Stimulated activated CD8-positive, alpha-beta memory T cell treated with anti-CD3 and anti-CD28 coated beads, Interleukin-15, amount 100 ng/mL, for 4 hours (primary cell): ENCODE measurements around the gene PLXDC2.

Source experiments
- DNase-seq, 2 donors: peaks; one replicate each; pipeline ENCODE4 v3.0.0-alpha.2; 2020; ENCODE audit warnings: low read depth in 2 of 2

PLXDC2 gene

DNA sequence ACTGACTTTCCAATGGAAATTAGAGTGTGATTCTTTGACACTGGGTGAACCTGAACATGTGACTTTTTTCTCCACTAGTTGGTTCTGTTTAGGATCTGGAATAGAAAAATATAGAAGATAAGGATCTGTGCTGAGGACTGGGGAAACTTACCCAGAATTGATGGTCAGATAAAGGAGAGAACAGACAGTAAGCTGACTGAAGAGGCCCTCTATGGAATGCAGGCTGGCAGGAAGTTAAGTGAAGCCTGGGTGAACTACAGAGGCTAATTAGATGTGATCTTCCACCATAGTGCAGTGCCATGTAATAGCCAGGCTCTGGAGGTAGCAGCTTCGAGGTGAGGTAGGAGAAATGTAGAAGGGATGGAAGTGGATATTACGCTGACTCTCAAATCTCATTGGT lies 455.3 kb downstream of the PLXDC2 start:
- DNase-seq = no peak

DNA sequence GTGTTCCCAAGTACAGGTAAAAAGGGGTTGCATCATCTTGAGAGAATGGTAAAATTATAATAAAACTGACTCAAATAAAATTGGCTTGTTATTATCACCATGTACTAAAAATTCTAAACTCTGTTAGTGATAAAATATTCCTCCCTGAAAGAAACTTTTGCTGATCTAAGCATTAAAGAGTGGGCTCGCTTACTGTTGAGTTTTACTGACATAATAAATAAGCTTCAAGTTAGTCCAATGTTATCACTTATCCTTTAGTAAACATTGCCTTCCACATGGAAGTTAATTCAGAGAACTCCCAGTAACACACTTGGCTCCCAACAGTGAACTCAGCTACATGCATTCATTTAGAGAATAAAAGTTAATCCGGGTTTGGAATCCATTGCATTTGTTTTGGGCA lies 456.4 kb downstream of the PLXDC2 start:
- DNase-seq = no peak

- DNase-seq = no peak
Observed at GRCh38 chr10:20274571-20274970, 458.3 kb downstream of the PLXDC2 start.

- no peak for DNase-seq
Observed at GRCh38 chr10:20276127-20276979, 460.1 kb downstream of the PLXDC2 start.

DNA sequence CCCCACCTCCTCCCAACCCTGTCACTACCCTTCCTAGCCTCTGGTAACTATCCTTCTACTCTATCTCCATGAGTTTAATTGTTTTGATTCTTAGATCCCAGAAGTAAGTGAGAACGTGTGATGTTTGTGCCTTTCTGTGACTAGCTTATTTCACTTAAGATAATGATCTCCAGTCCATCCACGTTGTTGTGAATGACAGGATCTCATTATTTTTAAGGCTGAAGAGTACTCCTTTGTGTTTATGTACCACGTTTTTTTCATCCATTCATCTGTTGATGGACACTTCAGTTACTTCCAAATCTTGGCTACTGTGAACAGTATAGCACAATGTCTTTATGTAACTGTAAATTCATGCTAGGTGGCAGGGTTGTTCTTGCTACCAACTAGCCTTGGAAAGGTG lies 461.6 kb downstream of the PLXDC2 start:
- DNase-seq = no peak

DNA sequence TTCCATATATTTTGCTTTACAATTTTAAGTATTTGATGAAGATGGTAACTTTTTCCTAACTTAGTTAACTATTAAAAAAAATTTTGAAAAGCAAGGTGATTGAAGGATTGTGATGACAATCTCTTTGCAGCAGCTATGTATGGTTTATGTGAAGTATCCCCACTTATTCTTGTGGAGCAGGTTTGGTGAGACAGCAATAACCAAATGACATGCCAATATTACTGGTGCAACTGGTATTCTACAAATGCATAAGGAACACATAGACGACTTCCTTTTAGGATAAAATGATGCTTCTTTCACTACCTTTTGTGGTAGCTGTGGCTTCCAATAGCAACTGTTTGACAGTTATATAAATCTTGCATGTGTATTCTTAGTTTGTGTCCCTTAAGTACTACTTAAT lies 465.3 kb downstream of the PLXDC2 start:
- no peak for DNase-seq

DNA sequence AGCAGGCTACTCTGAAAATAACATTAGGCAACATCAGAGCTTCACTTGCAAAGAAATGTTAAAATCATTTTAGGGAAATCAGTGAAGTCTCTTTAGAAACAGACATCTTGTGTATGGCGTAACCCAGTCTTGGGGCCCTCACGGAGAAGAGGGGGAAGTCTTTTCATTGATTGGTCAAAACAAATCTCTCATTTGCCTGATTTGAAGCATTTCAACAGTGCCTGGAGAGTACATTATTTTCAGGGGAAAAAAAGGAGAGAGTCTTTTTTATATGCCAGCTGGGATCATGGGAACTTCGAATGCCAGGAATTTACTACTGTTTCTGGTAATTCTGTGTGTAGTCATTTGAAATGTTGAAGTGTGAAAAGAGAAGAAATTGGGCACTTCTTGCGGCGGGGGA lies 471.4 kb downstream of the PLXDC2 start:
- DNase-seq = no peak

DNA sequence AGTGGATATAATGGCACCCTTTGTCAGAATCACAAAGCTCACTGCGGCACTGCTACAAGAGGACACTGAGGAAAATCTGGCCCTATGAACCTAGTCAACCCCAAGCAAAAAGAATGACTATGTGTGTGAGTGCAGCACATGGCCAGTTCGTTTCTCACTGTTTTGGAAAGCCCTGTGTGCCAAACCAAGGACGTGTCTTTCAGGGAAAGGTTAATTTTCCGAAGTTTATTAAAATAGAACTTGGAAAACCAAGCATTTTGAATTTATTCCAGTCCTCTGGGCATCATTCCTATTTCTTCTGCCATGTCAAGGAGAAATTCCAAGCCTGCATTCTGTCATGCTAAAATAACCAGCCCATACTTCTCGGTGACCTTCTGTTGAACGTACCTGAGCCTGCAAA lies 471.8 kb downstream of the PLXDC2 start:
- DNase-seq = no peak

- DNase-seq = no peak
Observed at GRCh38 chr10:20289070-20289828, 473.0 kb downstream of the PLXDC2 start.

DNA sequence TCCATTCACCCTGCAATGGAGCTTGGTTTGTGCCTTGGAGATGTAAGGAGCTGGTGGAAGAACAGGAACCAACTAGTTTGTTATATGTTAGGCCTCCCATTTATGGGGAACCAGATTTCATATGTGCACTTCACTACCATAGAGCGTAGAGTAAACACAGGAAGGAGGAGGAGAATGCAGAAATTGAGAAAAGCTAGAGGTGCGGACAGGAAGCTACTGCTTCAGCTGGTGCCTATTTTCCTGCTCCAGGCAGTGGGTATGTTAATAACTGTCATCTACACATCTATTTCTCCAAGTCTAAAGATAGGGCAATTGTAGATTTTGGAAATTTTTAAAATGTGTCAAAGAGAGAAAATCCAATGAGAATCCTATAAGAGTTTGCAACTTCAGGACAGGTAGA lies 482.2 kb downstream of the PLXDC2 start:
- no peak for DNase-seq

DNA sequence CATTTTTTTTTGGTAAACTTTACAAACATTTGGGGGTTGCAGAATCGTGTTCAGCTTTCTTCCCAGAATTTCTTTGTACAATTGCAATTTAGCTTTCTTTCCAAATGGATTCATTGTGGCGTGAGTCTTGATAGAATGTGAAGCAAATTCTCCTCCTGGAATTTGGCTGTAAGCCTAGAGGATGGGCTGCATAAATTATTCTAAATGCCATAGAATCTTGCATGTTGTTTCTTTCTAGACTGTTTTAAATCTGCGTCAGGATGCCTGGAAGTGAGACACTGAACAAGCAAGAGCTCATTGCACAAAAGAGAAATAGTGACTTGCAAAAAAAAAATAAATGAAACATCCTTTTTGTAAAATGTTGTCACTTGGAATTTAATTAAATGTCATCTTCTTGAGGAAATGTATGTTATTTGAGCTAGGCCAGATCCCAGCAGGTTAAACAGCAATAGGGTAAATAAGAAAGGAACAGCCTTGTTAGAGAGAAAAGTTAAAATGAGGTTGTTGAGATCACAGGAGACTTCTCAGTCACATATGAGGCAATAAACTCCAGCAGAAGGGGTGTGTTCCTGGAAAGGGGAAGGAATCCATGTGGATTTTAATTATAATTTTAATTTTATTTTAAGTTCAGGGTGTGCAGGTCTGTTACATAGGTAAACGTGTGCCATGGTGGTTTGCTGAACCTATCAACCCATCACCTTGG lies 483.0 kb downstream of the PLXDC2 start:
- DNase-seq = no peak

DNA sequence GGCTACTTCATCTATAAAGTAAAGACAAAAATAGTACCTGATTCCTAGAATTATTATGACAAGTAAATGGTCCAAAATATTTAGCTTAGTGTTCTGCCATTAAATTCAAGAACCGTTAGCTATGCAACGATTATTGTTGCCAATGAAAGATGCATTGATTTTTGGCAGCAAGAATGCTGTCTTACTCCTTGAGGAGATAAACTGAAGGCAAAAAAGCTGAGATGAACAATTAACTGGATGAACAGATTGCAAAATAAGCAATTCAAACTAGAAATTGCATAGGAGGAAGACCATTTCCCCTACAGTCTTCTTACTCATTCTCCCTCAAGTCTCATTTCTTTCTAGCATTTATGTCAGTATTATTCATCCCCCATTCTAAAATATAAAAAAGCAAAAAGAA lies 484.5 kb downstream of the PLXDC2 start:
- no peak for DNase-seq

GRCh38 chr10:20302033-20302432 lies 485.8 kb downstream of the PLXDC2 start:
- DNase-seq = no peak

DNA sequence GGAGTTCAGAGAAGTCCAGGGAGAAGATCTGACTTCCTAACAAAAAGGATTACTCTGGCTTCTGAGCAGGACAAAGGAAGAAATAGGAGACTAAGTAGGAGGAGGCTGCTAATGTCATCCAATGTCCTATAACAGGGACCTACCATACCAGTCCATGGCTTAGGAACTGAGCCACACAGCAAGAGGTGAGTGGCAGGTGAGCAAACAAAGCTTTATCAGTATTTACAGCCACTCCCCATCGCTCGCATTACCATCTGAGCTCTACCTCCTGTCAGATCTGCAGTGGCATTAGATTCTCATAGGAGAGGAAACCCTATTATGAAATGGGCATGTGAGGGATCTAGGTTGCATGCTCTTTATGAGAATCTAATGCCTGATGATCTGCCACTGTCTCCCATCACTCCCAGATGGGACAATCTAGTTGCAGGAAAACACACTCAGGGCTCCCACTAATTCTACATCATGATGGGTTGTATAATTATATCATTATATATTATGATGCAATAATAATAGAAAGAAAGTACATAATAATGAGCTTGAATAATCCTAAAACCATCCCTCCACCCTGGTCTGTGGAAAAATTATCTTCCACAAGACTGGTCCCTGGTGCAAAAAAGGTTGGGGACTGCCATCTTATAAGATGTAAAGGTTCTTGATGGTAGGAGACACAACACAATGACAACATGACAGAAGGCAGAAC lies 487.4 kb downstream of the PLXDC2 start:
- DNase-seq = no peak

- DNase-seq = no peak
Observed at GRCh38 chr10:20313665-20314064, 497.4 kb downstream of the PLXDC2 start.

- DNase-seq = no peak
Observed at GRCh38 chr10:20314431-20314830, 498.2 kb downstream of the PLXDC2 start.

DNA sequence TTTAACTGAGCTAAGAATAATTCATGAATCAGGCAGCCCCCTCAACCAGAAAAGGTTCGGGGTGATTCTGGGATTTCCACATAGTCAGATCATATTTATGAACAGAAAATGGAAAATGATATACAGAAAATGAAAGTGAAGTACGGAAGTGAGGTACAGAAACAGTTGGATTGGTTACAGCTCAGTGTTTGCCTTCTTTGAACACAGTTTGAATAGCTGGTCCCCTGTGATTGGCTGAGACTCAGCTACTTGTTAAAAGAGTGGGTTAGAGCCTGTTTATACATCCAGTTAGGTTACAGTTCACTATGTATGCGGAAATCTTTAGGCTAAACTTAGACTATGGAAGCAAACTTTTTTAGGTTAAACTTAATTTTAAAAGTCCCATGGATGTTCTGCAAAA lies 511.7 kb downstream of the PLXDC2 start:
- no peak for DNase-seq

- DNase-seq = no peak
Observed at GRCh38 chr10:20330246-20330645, 514.0 kb downstream of the PLXDC2 start.

DNA sequence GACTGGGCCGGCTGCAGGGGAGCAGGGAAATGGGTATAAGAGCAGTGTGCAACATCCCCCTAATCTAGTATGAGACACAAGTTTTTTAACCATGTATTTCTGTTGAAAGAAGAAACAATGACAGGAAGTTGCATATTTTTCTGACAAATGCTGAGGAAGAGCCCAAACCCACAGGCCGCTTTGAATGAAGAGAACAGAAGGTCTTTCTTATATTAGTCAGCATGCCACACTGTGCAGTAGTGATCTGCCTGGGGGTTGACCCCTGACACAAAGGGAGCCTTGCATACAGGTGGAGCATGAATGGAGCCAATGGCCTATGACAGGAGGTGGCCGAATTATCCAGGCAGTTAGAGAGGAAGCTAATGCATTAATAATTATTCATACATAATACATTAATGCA lies 518.3 kb downstream of the PLXDC2 start:
- no peak for DNase-seq
